Forelimb muscle (tissue), 1 donor: ENCODE results near the gene GIMAP6. TPM values are rescaled to one million over a fixed set of nuclear protein-coding genes. Genes with fewer than 3 reads are reported as not detected.
"Not testable (repeated sequence)": the region's sequence is repeated elsewhere in the genome, so short reads cannot be mapped to it uniquely, and the experiment has no call there.

ENCODE experiments used
- DNase-seq: peaks from one replicate; pipeline ENCODE4 v3.0.0-alpha.2; 2013; ENCODE audit warnings: low read depth
- polyA plus RNA-seq: library from polyadenylated mRNA; unstranded; fragments of 120-200 nt; gene quantifications from one replicate; pipeline ENCODE4 v1.2.1, GENCODE V29; 2013; ENCODE audit not compliant: insufficient read length

The GIMAP6 gene
- polyA plus RNA-seq, 1 donor: 14.0 TPM

- DNase-seq: no peak
Observed at GRCh38 chr7:150586068-150586784, 46.0 kb downstream of the GIMAP6 start.

DNA sequence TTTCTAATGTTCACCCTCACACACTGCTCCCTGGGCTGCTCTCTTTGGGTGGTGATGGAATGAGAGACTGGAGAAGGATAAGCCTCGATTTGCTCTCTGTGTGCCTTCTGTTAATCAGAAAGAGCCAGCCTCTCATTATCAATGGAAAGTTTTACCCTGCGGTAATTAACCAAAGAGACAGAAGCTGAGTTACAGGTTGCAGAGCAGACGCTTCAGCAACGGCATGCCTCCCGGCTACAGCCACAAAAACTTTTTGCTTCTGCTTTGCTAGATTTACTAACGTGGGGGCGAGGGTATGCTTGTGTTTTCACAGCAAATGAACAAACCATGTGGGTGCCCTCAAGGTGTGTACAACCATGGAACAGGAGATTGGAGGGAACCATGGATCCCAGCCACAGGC, 47.0 kb downstream of the GIMAP6 start:
- no peak for DNase-seq

- DNase-seq: no peak
Observed at GRCh38 chr7:150580638-150581394, 51.4 kb downstream of the GIMAP6 start.

DNA sequence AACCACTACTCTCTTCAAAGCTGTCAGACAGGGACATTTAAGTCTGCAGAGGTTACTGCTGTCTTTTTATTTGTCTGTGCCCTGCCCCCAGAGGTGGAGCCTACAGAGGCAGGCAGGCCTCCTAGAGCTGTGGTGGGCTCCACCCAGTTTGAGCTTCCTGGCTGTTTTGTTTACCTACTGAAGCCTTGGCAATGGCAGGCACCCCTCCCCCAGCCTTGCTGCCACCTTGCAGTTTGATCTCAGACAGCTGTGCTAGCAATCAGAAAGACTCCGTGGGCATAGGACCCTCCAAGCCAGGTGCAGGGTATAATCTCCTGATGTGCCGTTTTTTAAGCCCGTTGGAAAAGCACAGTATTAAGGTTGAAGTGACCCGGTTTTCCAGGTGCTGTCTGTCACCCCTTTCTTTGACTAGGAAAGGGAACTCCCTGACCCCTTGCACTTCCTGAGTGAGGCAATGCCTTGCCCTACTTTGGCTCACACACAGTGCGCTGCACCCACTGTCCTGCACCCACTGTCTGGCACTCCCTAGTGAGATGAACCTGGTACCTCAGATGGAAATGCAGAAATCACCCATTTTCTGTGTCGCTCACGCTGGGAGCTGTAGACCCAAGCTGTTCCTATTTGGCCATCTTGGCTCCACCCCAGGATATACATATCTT, 52.1 kb downstream of the GIMAP6 start:
- not testable (repeated sequence) for DNase-seq

Other genes starting within 250 kb of the GIMAP6 start
- gene GIMAP8, start 181.8 kb downstream of the GIMAP6 start, polyA plus RNA-seq: 6.1 TPM
- 9.3 TPM for gene GIMAP7, start 117.5 kb downstream of the GIMAP6 start, polyA plus RNA-seq
- gene GIMAP4, start 65.0 kb downstream of the GIMAP6 start, polyA plus RNA-seq: 20.1 TPM
- gene GIMAP2, start 53.3 kb upstream of the GIMAP6 start, polyA plus RNA-seq: 5.4 TPM
- 2.4 TPM for gene GIMAP1, start 84.2 kb upstream of the GIMAP6 start, polyA plus RNA-seq
- gene GIMAP5, start 105.0 kb upstream of the GIMAP6 start, polyA plus RNA-seq: 7.7 TPM
- 14.4 TPM for gene TMEM176B, start 168.0 kb upstream of the GIMAP6 start, polyA plus RNA-seq
- gene TMEM176A, start 168.4 kb upstream of the GIMAP6 start, polyA plus RNA-seq: 14.3 TPM
- gene AOC1, start 220.1 kb upstream of the GIMAP6 start, polyA plus RNA-seq: not detected